Liver (tissue), 9 donors: ENCODE data around the gene GULP1. TPM values are rescaled to one million over a fixed set of nuclear protein-coding genes. Genes with fewer than 3 reads are reported as not detected.

Experiments used
- DNase-seq: peaks from one replicate; pipeline ENCODE4 v3.0.0-alpha.2; 2017; ENCODE audit warnings: low spot score
- H3K27ac ChIP-seq, 2 donors: one replicate each; pipeline ENCODE4 v1.7.0; 2013; ENCODE audit warnings: inconsistent platforms in 2 of 2, low read length in 2 of 2, control low read depth in 1 of 2, low read depth in 1 of 2, mild to moderate bottlenecking in 1 of 2
- H3K27me3 ChIP-seq, 4 donors: one replicate each; pipeline versions ENCODE4 v1.6.1 to v1.7.0; 2013; ENCODE audit warnings: low read length in 3 of 4, inconsistent platforms in 1 of 4, mild to moderate bottlenecking in 1 of 4, moderate library complexity in 1 of 4; ENCODE audit not compliant: control insufficient read depth in 4 of 4, insufficient read depth in 4 of 4
- H3K36me3 ChIP-seq, 4 donors: one replicate each; pipeline versions ENCODE4 v1.6.1 to v1.7.0; 2013; ENCODE audit warnings: low read length in 3 of 4, mild to moderate bottlenecking in 3 of 4, low read depth in 1 of 4, moderate library complexity in 1 of 4; ENCODE audit not compliant: control insufficient read depth in 4 of 4, insufficient read depth in 3 of 4
- H3K4me1 ChIP-seq, 4 donors: one replicate each; pipeline versions ENCODE4 v1.6.1 to v1.7.0; 2013; ENCODE audit warnings: low read length in 3 of 4, mild to moderate bottlenecking in 3 of 4, moderate library complexity in 1 of 4; ENCODE audit not compliant: control insufficient read depth in 4 of 4, insufficient read depth in 4 of 4
- H3K4me3 ChIP-seq, 3 donors: one replicate each; pipeline versions ENCODE4 v1.6.1 to v1.7.0; 2013; ENCODE audit warnings: low read length in 3 of 3, control low read depth in 1 of 3, low read depth in 1 of 3, mild to moderate bottlenecking in 1 of 3
- H3K9ac ChIP-seq, 2 donors: one replicate each; pipeline ENCODE4 v1.7.0; 2013; ENCODE audit warnings: low read length in 2 of 2, mild to moderate bottlenecking in 2 of 2, moderate library complexity in 2 of 2, control low read depth in 1 of 2, low read depth in 1 of 2
- H3K9me3 ChIP-seq, 4 donors: one replicate each; pipeline versions ENCODE4 v1.6.1 to v1.7.0; 2013; ENCODE audit warnings: low read length in 3 of 4; ENCODE audit not compliant: control insufficient read depth in 4 of 4
- EGR1 ChIP-seq, 2 donors: IDR thresholded peaks; 2 replicates each; pipeline ENCODE4 v1.6.1; 2016 to 2018; ENCODE audit warnings: antibody characterized with exemption in 2 of 2, low read depth in 2 of 2
- FOXA2 ChIP-seq: IDR thresholded peaks from 2 replicates; pipeline ENCODE4 v1.6.1; 2016; ENCODE audit warnings: antibody characterized with exemption
- GABPA ChIP-seq, 2 donors: IDR thresholded peaks in 1 of 2; conservative IDR thresholded peaks in 1 of 2; 2 replicates each; pipeline ENCODE4 v1.6.1; 2016; ENCODE audit warnings: antibody characterized with exemption in 2 of 2, mild to moderate bottlenecking in 1 of 2, moderate library complexity in 1 of 2
- HNF4A ChIP-seq, 2 donors: conservative IDR thresholded peaks; 2 replicates each; pipeline ENCODE4 v1.6.1; 2016; ENCODE audit warnings: antibody characterized with exemption in 2 of 2, mild to moderate bottlenecking in 2 of 2
- HNF4G ChIP-seq: IDR thresholded peaks from 2 replicates; pipeline ENCODE4 v1.6.1; 2016; ENCODE audit warnings: antibody characterized with exemption
- JUND ChIP-seq, 2 donors: IDR thresholded peaks; 2 replicates each; pipeline ENCODE4 v1.6.1; 2016; ENCODE audit warnings: antibody characterized with exemption in 2 of 2
- MAX ChIP-seq: IDR thresholded peaks from 2 replicates; pipeline ENCODE4 v1.6.1; 2016; ENCODE audit warnings: antibody characterized with exemption
- NR2F2 ChIP-seq: IDR thresholded peaks from 2 replicates; pipeline ENCODE4 v1.6.1; 2016; ENCODE audit warnings: antibody characterized with exemption
- RAD21 ChIP-seq, 2 donors: IDR thresholded peaks; 2 replicates each; pipeline ENCODE4 v1.6.1; 2016; ENCODE audit warnings: antibody characterized with exemption in 2 of 2, mild to moderate bottlenecking in 2 of 2
- REST ChIP-seq: IDR thresholded peaks from 2 replicates; pipeline ENCODE4 v1.6.1; 2016; ENCODE audit warnings: antibody characterized with exemption, mild to moderate bottlenecking
- RXRA ChIP-seq, 2 donors: IDR thresholded peaks; 2 replicates each; pipeline ENCODE4 v1.6.1; 2017 to 2018; ENCODE audit warnings: antibody characterized with exemption in 2 of 2, mild to moderate bottlenecking in 1 of 2
- SP1 ChIP-seq: IDR thresholded peaks from 2 replicates; pipeline ENCODE4 v1.6.1; 2018; ENCODE audit warnings: antibody characterized with exemption, mild to moderate bottlenecking
- TAF1 ChIP-seq: conservative IDR thresholded peaks from 2 replicates; pipeline ENCODE4 v1.6.1; 2016; ENCODE audit warnings: antibody characterized with exemption, mild to moderate bottlenecking
- YY1 ChIP-seq: IDR thresholded peaks from 2 replicates; pipeline ENCODE4 v1.6.1; 2016; ENCODE audit warnings: antibody characterized with exemption, mild to moderate bottlenecking
- ZBTB33 ChIP-seq: IDR thresholded peaks from 2 replicates; pipeline ENCODE4 v1.6.1; 2016; ENCODE audit warnings: antibody characterized with exemption
- WGBS: extraction: QIAGEN DNeasy Blood & Tissue Kit; methylation state at CpG from one replicate; pipeline ENCODE4 v1.1.7; 2013; 5-methylcytosine and 5-hydroxymethylcytosine counted together
- polyA plus RNA-seq, 2 donors: library from polyadenylated mRNA; stranded (reverse) in 1 of 2; unstranded in 1 of 2; fragments of 200-250 nt in 1 of 2; fragments of >200 nt in 1 of 2; fragmentation: Nextera tagmentation in 1 of 2; extraction: Ambion mirVana in 1 of 2; gene quantifications; one replicate each; pipeline versions ENCODE4 v1.2.1 to v1.2.3, GENCODE V29; 2013 to 2015
- total RNA-seq, 2 donors: library from RNA; depleted of rRNA; stranded (reverse); fragments of >200 nt; gene quantifications; one replicate each; pipeline ENCODE4 v1.2.3, GENCODE V29; 2014
- TF ChIP-seq, protein P1 (sequence below): fragments of 150-350 bp; IDR thresholded peaks from 2 replicates; pipeline ENCODE4 v1.5.1; 2017; ENCODE audit warnings: improper control_type of control experiment, low read depth, low read length; ENCODE audit not compliant: missing input control
- TF ChIP-seq, protein P2 (sequence below): IDR thresholded peaks from 2 replicates; pipeline ENCODE4 v1.6.1; 2016; ENCODE audit warnings: antibody characterized with exemption
- donor health status: healthy.
- donor health status: healthy.
- donor health status: healthy.
- donor health status: healthy.
- donor health status: healthy.

Gene GULP1
- total and polyA plus RNA-seq, 4 donors: 0.53 to 6.9 (median 0.89) TPM

DNA sequence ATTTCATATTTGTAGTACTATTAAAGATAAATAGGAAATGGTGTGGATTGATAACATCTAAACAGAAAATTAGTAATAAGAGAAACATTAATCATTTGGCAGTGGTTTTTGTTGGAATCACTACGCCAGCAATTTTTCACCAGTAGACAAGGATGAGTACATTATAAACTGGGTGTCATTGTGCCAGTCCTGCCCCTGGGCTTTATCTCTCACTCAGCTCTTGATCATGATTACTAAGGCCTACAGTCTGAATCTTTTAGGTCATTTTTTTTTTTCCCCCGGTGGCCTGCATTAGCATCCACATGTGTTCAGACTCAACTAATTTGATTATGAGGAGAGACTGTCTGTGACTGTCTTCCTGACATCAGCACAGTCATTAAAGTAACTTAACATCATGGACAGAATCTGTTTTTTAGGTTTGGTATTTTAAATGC is 16.2 kb downstream of the GULP1 start:
- H3K4me3 ChIP-seq: no peak overlapping the region
- H3K4me1 ChIP-seq: no peaks in the 10 kb centered on the region
- DNase-seq: no peak
- no peaks in the 10 kb centered on the region for H3K36me3 ChIP-seq
- H3K27me3 ChIP-seq: peaks cover 0 to 3% (median 0%) of the 10 kb centered on the region in 4 donors
- H3K9ac ChIP-seq: no peak overlapping the region
- H3K27ac ChIP-seq: no peak overlapping the region
- H3K9me3 ChIP-seq: no peaks in the 10 kb centered on the region
- WGBS: 93% methylated on average over 2 of the region's 2 CpGs
- TF ChIP-seq GABPA (IDR thresholded peaks at IDR 0.05 in 1 of 2, conservative IDR thresholded peaks at IDR 0.05 in 1 of 2): no peak
- TF ChIP-seq RXRA (IDR thresholded peaks at IDR 0.05): no peak
- no peak for TF ChIP-seq REST

DNA sequence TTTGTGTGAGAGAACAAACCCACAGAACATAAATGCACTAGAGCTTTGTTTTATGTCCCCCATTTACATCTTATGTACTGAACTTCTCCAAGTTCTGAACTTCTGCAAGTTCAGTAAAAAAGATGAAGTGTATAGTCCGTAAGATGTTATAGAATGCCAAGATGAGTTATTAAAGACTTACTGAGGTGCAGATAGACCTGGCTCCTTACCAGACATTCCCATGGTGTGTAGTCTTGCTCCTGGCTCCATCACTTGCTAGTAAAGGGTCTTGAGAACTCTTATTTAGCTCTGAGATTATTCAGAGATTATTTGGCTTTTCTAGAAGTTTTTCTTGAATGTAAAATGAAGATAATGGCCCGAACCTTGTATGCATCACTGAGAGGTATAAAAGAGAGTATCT is 16.8 kb downstream of the GULP1 start:
- H3K36me3 ChIP-seq: no peaks in the 10 kb centered on the region
- no peaks in the 10 kb centered on the region for H3K9me3 ChIP-seq
- no peak for DNase-seq
- H3K4me1 ChIP-seq: no peaks in the 10 kb centered on the region
- WGBS: 34% methylated on average over 2 of the region's 2 CpGs
- TF ChIP-seq SP1 (no peak), FOXA2 (no peak), REST (no peak), HNF4G (no peak), EGR1 (IDR thresholded peaks at IDR 0.05; ENCODE audit: low read depth in 2 of 2) (no peak), TAF1 (no peak), HNF4A (conservative IDR thresholded peaks at IDR 0.05) (no peak), YY1 (no peak), RAD21 (IDR thresholded peaks at IDR 0.05) (no peak), JUND (IDR thresholded peaks at IDR 0.05) (no peak), NR2F2 (no peak), GABPA (IDR thresholded peaks at IDR 0.05 in 1 of 2, conservative IDR thresholded peaks at IDR 0.05 in 1 of 2) (no peak), ZBTB33 (no peak), MAX (no peak)
- TF ChIP-seq, protein P1, sequence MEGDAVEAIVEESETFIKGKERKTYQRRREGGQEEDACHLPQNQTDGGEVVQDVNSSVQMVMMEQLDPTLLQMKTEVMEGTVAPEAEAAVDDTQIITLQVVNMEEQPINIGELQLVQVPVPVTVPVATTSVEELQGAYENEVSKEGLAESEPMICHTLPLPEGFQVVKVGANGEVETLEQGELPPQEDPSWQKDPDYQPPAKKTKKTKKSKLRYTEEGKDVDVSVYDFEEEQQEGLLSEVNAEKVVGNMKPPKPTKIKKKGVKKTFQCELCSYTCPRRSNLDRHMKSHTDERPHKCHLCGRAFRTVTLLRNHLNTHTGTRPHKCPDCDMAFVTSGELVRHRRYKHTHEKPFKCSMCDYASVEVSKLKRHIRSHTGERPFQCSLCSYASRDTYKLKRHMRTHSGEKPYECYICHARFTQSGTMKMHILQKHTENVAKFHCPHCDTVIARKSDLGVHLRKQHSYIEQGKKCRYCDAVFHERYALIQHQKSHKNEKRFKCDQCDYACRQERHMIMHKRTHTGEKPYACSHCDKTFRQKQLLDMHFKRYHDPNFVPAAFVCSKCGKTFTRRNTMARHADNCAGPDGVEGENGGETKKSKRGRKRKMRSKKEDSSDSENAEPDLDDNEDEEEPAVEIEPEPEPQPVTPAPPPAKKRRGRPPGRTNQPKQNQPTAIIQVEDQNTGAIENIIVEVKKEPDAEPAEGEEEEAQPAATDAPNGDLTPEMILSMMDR: no peak
- TF ChIP-seq, protein P2, sequence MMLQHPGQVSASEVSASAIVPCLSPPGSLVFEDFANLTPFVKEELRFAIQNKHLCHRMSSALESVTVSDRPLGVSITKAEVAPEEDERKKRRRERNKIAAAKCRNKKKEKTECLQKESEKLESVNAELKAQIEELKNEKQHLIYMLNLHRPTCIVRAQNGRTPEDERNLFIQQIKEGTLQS: no peak
- no peak overlapping the region for H3K9ac ChIP-seq
- H3K4me3 ChIP-seq: no peak overlapping the region
- no peak overlapping the region for H3K27ac ChIP-seq
- H3K27me3 ChIP-seq: peaks cover 0 to 3% (median 0%) of the 10 kb centered on the region in 4 donors
